K562 (cell line): ENCODE data around the gene MAD2L1.

Experiments
- ARNT ChIP-seq, 2 experiments: fragments of 450-650 bp; IDR thresholded peaks; 2 replicates each; pipeline ENCODE4 v1.6.1; 2016; ENCODE audit warnings: mild to moderate bottlenecking in 1 of 2
- CTCF ChIP-seq, 3 experiments: IDR thresholded peaks in 2 of 3; conservative IDR thresholded peaks in 1 of 3; 2 replicates each; pipeline ENCODE4 v1.5.1; 2011 to 2012; ENCODE audit warnings: low read length in 3 of 3, mild to moderate bottlenecking in 3 of 3, control low read depth in 2 of 3, improper control_type of control experiment in 1 of 3, inconsistent platforms in 1 of 3, low read depth in 1 of 3, mixed read lengths in 1 of 3, moderate library complexity in 1 of 3; ENCODE audit not compliant: insufficient read depth in 2 of 3
- ZNF280B ChIP-seq: fragments of 250-450 bp; sonication (Bioruptor Pico); IDR thresholded peaks from 2 replicates; pipeline ENCODE4 v1.5.1; 2021; ENCODE audit warnings: mild to moderate bottlenecking
- ZNF445 ChIP-seq: fragments of 250-450 bp; sonication (Bioruptor Pico); IDR thresholded peaks from 2 replicates; pipeline ENCODE4 v1.4.0; 2020; ENCODE audit warnings: low read depth, mild to moderate bottlenecking, moderate library complexity

DNA sequence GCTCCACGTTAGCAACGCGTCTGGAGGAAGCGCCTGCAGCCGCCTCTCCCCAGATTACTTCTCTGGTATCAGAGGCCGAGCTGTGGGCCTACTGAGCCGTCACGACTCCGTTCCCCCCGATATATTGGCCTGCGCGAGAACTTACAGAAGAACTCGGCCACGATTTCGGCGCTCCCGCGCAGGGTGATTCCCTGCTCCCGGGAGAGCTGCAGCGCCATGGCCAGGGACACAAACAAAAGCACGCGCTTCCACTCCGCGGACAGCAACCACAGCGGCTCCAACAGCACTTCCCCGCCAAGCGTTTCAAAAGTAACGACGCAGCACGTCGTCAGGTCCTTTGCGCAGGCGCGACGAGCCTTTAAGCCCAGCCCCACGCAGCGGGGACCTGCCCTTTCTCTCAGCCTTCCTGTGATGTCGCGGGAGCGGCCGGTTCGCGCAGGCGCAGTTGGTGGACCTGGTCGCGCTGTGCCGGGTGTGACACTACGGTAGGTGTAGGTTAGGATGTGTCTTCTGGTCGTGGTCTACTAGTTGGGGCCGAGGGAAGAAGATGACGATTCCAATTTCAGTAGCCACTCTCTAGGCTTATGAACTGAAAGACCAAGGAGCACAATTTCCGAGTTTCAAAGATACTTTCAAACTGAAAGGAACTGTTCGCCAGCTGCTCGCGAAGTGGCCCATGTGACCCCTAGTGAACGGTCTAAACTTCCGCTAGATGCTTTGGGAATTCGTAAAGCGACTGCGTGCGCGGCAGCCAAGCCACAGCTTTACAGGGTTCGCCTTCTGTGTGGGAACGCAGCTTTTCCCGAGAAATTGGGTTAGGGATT lies at the start of gene MAD2L1:
- TF ChIP-seq ARNT (IDR thresholded peaks at IDR 0.05) (no peak), ZNF445 (no peak), ZNF280B (CRISPR knock-in tag) (no peak), CTCF (IDR thresholded peaks at IDR 0.05 in 2 of 3, conservative IDR thresholded peaks at IDR 0.05 in 1 of 3; ENCODE audit: insufficient read depth in 2 of 3, low read depth in 1 of 3, low read length in 3 of 3) (no peak)
